ENCODE data around the gene TMEM121.

Gene TMEM121

GRCh38 chr14:105487986-105488777, 38.2 kb upstream of the TMEM121 start:
- DNase-seq (ENCODE audit: low read depth) = no peak
- in situ Hi-C loops (cut with HindIII; ENCODE audit: low sequenced_read_pairs) = no loop called here
- no peak for TF ChIP-seq CTCF (IDR thresholded peaks at IDR 0.05; ENCODE audit: low read depth, low read length, missing control alignments)
- H3K4me3 ChIP-seq (ENCODE audit: low read depth, low read length) = no peak overlapping the region

- in situ Hi-C loops (cut with HindIII; ENCODE audit: low sequenced_read_pairs) = no loop called here
- DNase-seq (ENCODE audit: low read depth) = no peak
- no peak for TF ChIP-seq CTCF (IDR thresholded peaks at IDR 0.05; ENCODE audit: low read depth, low read length, missing control alignments)
- H3K4me3 ChIP-seq (ENCODE audit: low read depth, low read length) = no peak overlapping the region
Measured at GRCh38 chr14:105488781-105489541, 37.4 kb upstream of the TMEM121 start.

GRCh38 chr14:105489542-105490266, 36.7 kb upstream of the TMEM121 start:
- peak overlapping the region; percentile 58 for H3K4me3 ChIP-seq (ENCODE audit: low read depth, low read length)
- in situ Hi-C loops (cut with HindIII; ENCODE audit: low sequenced_read_pairs) = no loop called here
- DNase-seq (ENCODE audit: low read depth) = peak; percentile 76
- peak; percentile 66 for TF ChIP-seq CTCF (IDR thresholded peaks at IDR 0.05; ENCODE audit: low read depth, low read length, missing control alignments)

- DNase-seq (ENCODE audit: low read depth) = no peak
- no peak for TF ChIP-seq CTCF (IDR thresholded peaks at IDR 0.05; ENCODE audit: low read depth, low read length, missing control alignments)
- in situ Hi-C loops (cut with HindIII; ENCODE audit: low sequenced_read_pairs) = no loop called here
- H3K4me3 ChIP-seq (ENCODE audit: low read depth, low read length) = peak overlapping the region; percentile 58
Measured at GRCh38 chr14:105490267-105490571, 36.2 kb upstream of the TMEM121 start.

GRCh38 chr14:105490572-105491365, 35.6 kb upstream of the TMEM121 start, which contains the start of gene TEDC1:
TEDC1 (plus strand) TSS chr14:105491246; CDS start chr14:105491376, 130 bp downstream.
- peak; percentile 59 for TF ChIP-seq CTCF (IDR thresholded peaks at IDR 0.05; ENCODE audit: low read depth, low read length, missing control alignments)
- H3K4me3 ChIP-seq (ENCODE audit: low read depth, low read length) = peak within 1 kb of the TSS; percentile 58
- peak; percentile 100 for DNase-seq (ENCODE audit: low read depth)
- in situ Hi-C loops (cut with HindIII; ENCODE audit: low sequenced_read_pairs) = no loop called here

Data from astrocyte of the cerebellum (primary cell).